ENCODE results near the gene ECM1. TPM values are rescaled to one million over a fixed set of nuclear protein-coding genes. Genes with fewer than 3 reads are reported as not detected.

Gene ECM1
- total RNA-seq, 6 donors from 2014 or later: 2.2 to 21.1 (median 14.4) TPM

DNA sequence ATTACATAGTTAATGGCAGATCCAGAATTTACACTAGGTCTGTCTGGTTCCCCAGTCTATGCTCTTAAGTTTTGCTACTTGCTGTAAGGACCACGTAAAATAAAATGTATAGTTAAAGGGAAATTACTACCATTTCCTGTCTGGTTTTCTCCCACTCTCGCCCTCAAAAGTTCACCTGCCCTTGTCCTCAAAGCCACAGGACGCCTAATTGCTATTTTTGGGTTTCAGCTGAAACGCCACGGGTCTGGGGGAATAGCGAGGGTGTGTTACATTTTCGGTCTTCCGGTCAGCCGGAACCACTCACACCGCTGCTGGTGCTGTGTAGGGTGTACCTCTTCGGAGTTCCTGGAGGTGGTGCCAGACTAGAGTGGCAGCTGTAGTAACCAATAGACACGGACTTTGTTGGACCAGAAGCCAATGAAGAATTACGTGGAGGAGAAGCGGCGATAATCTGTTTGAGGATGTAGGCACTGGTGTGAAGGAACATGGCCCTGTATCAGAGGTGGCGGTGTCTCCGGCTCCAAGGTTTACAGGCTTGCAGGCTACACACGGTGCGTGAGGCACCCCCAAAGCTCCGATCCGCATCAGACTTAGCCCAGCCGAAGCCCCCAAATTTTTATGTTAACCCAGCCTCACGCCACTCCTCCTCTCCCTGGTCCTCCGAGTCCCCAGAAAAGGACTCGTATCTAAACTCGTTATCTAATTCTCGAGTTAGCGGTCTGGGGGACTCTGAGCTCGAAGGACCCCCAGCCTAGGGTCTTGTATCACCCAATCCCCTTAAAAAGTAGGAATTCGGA is 20.7 kb upstream of the ECM1 start, which contains the start of gene TARS2:
Gene TARS2, plus strand, starts transcription at position 454 of the 797 bp plus-strand sequence. Its CDS starts 32 bp downstream, at position 486.
- Histone ChIP-seq H3K9me3 (no peaks in the 10 kb centered on the region), H3K27ac (peak within 1 kb of the TSS; percentile 71 to 87 (median 77)), H3K27me3 (peaks cover 0 to 3% (median 0%) of the 10 kb centered on the region in 4 donors), H3K36me3 (peaks cover 0 to 36% (median 12%) of the 10 kb centered on the region in 4 donors), H3K4me3 (peak within 1 kb of the TSS; percentile 65 to 81 (median 68)), H3K4me1 (peaks cover 6 to 8% (median 8%) of the 10 kb centered on the region in 4 donors)
- DNase-seq (peak in 1 of 2 donors; percentile 98), ATAC-seq (ENCODE audit: low FRiP score in 2 of 2) (peak; percentile 100)
- TF ChIP-seq POLR2A (IDR thresholded peaks at IDR 0.05): peak in 3 of 4 donors; percentile 71 to 80 (median 76)
- TF ChIP-seq, protein P1, sequence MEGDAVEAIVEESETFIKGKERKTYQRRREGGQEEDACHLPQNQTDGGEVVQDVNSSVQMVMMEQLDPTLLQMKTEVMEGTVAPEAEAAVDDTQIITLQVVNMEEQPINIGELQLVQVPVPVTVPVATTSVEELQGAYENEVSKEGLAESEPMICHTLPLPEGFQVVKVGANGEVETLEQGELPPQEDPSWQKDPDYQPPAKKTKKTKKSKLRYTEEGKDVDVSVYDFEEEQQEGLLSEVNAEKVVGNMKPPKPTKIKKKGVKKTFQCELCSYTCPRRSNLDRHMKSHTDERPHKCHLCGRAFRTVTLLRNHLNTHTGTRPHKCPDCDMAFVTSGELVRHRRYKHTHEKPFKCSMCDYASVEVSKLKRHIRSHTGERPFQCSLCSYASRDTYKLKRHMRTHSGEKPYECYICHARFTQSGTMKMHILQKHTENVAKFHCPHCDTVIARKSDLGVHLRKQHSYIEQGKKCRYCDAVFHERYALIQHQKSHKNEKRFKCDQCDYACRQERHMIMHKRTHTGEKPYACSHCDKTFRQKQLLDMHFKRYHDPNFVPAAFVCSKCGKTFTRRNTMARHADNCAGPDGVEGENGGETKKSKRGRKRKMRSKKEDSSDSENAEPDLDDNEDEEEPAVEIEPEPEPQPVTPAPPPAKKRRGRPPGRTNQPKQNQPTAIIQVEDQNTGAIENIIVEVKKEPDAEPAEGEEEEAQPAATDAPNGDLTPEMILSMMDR (IDR thresholded peaks at IDR 0.05): peak; percentile 21 to 78 (median 67)
- no peak for TF ChIP-seq EP300 (IDR thresholded peaks at IDR 0.05)
- peak; percentile 75 to 77 for TF ChIP-seq POLR2AphosphoS5 (IDR thresholded peaks at IDR 0.05)
- WGBS, 2 donors: 0 to 1% methylated on average over 18 to 30 of the region's 30 CpGs

- peak overlapping the region; percentile 65 to 81 (median 68) for H3K4me3 ChIP-seq
- TF ChIP-seq, protein P1 (IDR thresholded peaks at IDR 0.05): no peak
- no peak for TF ChIP-seq EP300 (IDR thresholded peaks at IDR 0.05)
- no peak for TF ChIP-seq POLR2AphosphoS5 (IDR thresholded peaks at IDR 0.05)
- ATAC-seq (ENCODE audit: low FRiP score in 2 of 2): no peak
- H3K36me3 ChIP-seq: peaks cover 0 to 42% (median 14%) of the 10 kb centered on the region in 4 donors
- peaks cover 0 to 3% (median 0%) of the 10 kb centered on the region in 4 donors for H3K27me3 ChIP-seq
- no peaks in the 10 kb centered on the region for H3K9me3 ChIP-seq
- peaks cover 6 to 8% (median 8%) of the 10 kb centered on the region in 4 donors for H3K4me1 ChIP-seq
- 0 to 4% methylated on average over 6 to 7 of the region's 7 CpGs for WGBS, 2 donors
- DNase-seq: no peak
- H3K27ac ChIP-seq: peak overlapping the region; percentile 71 to 87 (median 77)
Observed at GRCh38 chr1:150487763-150488115, 20.2 kb upstream of the ECM1 start.

GRCh38 chr1:150493175-150493574 is 14.7 kb upstream of the ECM1 start:
- DNase-seq (no peak), ATAC-seq (ENCODE audit: low FRiP score in 2 of 2) (no peak)
- Histone ChIP-seq H3K9me3 (no peaks in the 10 kb centered on the region), H3K27me3 (no peaks in the 10 kb centered on the region), H3K27ac (no peak overlapping the region), H3K4me3 (no peak overlapping the region), H3K4me1 (peaks cover 2 to 3% (median 2%) of the 10 kb centered on the region in 4 donors), H3K36me3 (peaks cover 0 to 82% (median 34%) of the 10 kb centered on the region in 4 donors)
- TF ChIP-seq POLR2AphosphoS5 (IDR thresholded peaks at IDR 0.05) (no peak), EP300 (IDR thresholded peaks at IDR 0.05) (no peak)
- WGBS, 2 donors: 94 to 95% methylated on average over 8 of the region's 8 CpGs

- Histone ChIP-seq H3K27ac (no peak overlapping the region), H3K36me3 (peaks cover 5 to 80% (median 35%) of the 10 kb centered on the region in 4 donors), H3K9me3 (no peaks in the 10 kb centered on the region), H3K27me3 (no peaks in the 10 kb centered on the region), H3K4me1 (no peaks in the 10 kb centered on the region), H3K4me3 (no peak overlapping the region)
- DNase-seq: no peak
- ATAC-seq (ENCODE audit: low FRiP score in 2 of 2): peak in 1 of 2 donors; percentile 50
- no peak for TF ChIP-seq EP300 (IDR thresholded peaks at IDR 0.05)
- no peak for TF ChIP-seq POLR2AphosphoS5 (IDR thresholded peaks at IDR 0.05)
- no peak for TF ChIP-seq POLR2A (IDR thresholded peaks at IDR 0.05)
- TF ChIP-seq, protein P1 (IDR thresholded peaks at IDR 0.05): no peak
- 96 to 100% methylated on average over 6 to 10 of the region's 10 CpGs for WGBS, 2 donors
Observed at GRCh38 chr1:150498342-150498741, 9.6 kb upstream of the ECM1 start.

DNA sequence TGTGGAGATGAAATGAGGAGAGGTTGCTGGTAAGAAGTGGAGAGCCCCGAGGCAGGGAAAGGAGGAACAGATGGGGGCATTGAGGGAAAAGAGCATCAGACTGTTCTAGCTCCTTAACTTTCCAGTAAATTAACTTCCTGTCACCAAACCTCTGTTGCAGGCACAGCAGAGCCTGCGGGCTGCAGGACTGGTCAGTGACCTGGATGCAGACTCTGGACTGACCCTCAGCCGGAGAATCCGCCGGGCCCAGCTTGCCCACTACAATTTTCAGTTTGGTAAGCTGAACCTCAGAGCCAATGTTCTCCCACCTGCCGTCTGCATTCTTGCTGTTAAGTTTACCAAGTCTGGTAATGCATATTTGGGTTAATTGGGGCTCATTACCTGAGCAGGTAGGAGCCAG is 2.5 kb upstream of the ECM1 start:
- peaks cover 0 to 57% (median 30%) of the 10 kb centered on the region in 4 donors for H3K36me3 ChIP-seq
- no peak overlapping the region for H3K27ac ChIP-seq
- TF ChIP-seq, protein P1 (IDR thresholded peaks at IDR 0.05): no peak
- TF ChIP-seq POLR2A (IDR thresholded peaks at IDR 0.05) (no peak), POLR2AphosphoS5 (IDR thresholded peaks at IDR 0.05) (no peak), EP300 (IDR thresholded peaks at IDR 0.05) (no peak)
- DNase-seq (no peak), ATAC-seq (ENCODE audit: low FRiP score in 2 of 2) (no peak)
- H3K9me3 ChIP-seq: no peaks in the 10 kb centered on the region
- WGBS, 2 donors: 90 to 94% methylated on average over 6 of the region's 6 CpGs
- peaks cover 17 to 35% (median 20%) of the 10 kb centered on the region in 4 donors for H3K4me1 ChIP-seq
- no peaks in the 10 kb centered on the region for H3K27me3 ChIP-seq
- no peak overlapping the region for H3K4me3 ChIP-seq
